Measurements from ENCODE around the gene HNF1A. TPM values are rescaled to one million over a fixed set of nuclear protein-coding genes. Genes with fewer than 3 reads are reported as not detected.
"Not testable (repeated sequence)": the region's sequence is repeated elsewhere in the genome, so short reads cannot be mapped to it uniquely, and the experiment has no call there.

Gene HNF1A
- total RNA-seq, 1 donor from 2014 or later: not detected

DNA sequence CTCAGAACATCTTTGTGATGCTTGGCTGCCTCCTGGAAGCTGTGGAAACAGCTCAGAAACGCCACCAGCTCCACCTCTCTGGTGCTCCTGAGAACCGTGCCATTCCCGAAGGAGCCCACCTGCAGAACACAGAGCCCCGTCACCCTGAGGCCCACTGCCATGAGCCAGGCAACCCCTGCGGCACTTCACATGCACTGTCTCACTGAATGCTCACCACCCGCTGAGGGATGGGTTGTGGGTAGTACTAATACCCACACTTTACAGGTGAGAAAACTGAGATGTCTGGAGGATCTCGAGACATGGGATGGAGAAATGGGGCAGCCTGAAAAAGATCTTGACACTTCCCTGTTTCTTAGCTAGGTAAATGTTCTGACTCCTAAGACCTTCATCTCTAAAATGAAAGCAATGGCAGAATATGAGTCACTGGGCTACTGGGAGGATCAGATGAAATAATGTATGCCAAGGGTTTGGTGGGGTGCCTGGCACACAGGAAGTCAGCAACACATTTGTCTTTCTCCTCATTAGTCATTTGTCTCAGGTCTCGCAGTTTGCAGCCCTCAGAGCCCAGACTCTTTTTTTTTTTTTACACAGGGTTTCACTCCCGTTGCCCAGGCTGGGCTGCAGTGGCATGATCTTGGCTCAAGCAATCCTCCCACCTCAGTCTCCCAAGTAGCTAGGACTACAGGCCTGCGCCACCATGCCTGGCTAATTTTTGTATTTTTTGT, 55.4 kb downstream of the HNF1A start:
- no peak overlapping the region for H3K4me3 Mint-ChIP-seq (ENCODE audit: unreplicated experiment)
- H3K27ac Mint-ChIP-seq (ENCODE audit: unreplicated experiment): peak overlapping the region; percentile 45
- H3K9me3 Mint-ChIP-seq (ENCODE audit: low read depth): no peaks in the 10 kb centered on the region
- TF ChIP-seq, protein P1, sequence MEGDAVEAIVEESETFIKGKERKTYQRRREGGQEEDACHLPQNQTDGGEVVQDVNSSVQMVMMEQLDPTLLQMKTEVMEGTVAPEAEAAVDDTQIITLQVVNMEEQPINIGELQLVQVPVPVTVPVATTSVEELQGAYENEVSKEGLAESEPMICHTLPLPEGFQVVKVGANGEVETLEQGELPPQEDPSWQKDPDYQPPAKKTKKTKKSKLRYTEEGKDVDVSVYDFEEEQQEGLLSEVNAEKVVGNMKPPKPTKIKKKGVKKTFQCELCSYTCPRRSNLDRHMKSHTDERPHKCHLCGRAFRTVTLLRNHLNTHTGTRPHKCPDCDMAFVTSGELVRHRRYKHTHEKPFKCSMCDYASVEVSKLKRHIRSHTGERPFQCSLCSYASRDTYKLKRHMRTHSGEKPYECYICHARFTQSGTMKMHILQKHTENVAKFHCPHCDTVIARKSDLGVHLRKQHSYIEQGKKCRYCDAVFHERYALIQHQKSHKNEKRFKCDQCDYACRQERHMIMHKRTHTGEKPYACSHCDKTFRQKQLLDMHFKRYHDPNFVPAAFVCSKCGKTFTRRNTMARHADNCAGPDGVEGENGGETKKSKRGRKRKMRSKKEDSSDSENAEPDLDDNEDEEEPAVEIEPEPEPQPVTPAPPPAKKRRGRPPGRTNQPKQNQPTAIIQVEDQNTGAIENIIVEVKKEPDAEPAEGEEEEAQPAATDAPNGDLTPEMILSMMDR (IDR thresholded peaks at IDR 0.05): no peak
- H3K27me3 Mint-ChIP-seq (ENCODE audit: low read depth): no peaks in the 10 kb centered on the region
- no peak for DNase-seq (ENCODE audit: low spot score)
- peaks cover 19% of the 10 kb centered on the region for H3K4me1 Mint-ChIP-seq (ENCODE audit: low read depth)
- no peaks in the 10 kb centered on the region for H3K36me3 Mint-ChIP-seq (ENCODE audit: low read depth)

DNA sequence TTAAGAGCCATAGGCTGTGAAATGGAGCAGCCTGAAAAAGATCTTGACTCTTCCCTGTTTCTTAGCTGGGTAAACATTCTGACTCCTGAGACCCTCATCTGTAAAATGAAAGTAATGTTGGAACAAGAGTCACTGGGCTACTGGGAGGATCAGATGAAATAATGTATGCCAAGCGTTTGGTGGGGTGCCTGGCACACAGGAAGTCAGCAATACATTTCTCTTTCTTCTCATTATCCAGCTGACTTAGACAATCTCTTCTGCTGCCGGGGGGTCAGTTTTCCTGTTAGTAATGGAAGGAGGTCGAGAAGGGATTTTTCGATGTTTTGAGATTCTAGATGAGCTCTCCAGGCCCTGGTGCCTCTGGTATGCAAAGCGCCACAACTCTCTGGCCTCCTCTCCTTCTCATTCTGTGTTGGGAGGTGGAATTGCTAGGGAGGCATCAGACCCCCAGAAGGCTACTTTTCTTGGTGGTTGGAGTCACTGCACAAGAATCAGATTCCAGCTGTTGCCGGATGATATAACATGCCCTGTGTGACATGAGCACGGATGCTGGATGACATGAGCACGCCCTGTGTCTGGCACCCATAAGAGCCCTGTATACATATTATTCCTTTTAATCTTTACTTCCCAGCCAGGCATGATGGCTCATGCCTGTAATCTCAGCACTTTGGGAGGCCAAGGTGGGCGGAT, 56.4 kb downstream of the HNF1A start:
- H3K9me3 Mint-ChIP-seq (ENCODE audit: low read depth): no peaks in the 10 kb centered on the region
- peaks cover 22% of the 10 kb centered on the region for H3K4me1 Mint-ChIP-seq (ENCODE audit: low read depth)
- H3K4me3 Mint-ChIP-seq (ENCODE audit: unreplicated experiment): no peak overlapping the region
- no peak for DNase-seq (ENCODE audit: low spot score)
- TF ChIP-seq, protein P1 (IDR thresholded peaks at IDR 0.05): no peak
- peaks cover 2% of the 10 kb centered on the region for H3K27me3 Mint-ChIP-seq (ENCODE audit: low read depth)
- H3K27ac Mint-ChIP-seq (ENCODE audit: unreplicated experiment): peak overlapping the region; percentile 45
- H3K36me3 Mint-ChIP-seq (ENCODE audit: low read depth): no peaks in the 10 kb centered on the region

DNA sequence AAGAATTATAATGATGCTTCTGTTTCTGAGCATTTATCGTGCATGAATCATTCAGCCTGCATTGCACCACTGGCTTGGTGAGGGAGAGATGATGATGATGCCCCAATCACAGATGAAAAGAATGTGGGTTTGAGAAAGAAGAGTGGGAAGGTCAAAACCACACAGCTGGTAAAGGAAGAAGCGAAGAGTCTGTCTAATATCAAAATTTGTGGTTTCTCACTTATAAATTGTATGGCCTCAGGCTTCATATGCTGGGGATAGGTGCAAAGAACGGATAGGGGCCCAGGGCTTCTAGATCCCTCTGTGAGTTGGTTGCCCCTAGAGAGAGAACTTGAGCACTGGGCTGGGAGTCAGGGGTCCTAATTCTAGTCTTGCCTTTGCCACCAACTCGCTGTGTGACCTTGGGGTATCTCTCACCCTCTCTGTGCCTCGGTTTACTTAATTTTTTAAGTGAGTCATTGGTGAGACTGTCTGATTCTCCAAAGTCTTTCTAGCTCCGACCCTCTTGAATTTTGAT, 58.5 kb downstream of the HNF1A start:
- TF ChIP-seq, protein P1 (IDR thresholded peaks at IDR 0.05): no peak
- peaks cover 7% of the 10 kb centered on the region for H3K27me3 Mint-ChIP-seq (ENCODE audit: low read depth)
- no peaks in the 10 kb centered on the region for H3K9me3 Mint-ChIP-seq (ENCODE audit: low read depth)
- no peak overlapping the region for H3K27ac Mint-ChIP-seq (ENCODE audit: unreplicated experiment)
- H3K4me3 Mint-ChIP-seq (ENCODE audit: unreplicated experiment): no peak overlapping the region
- peaks cover 22% of the 10 kb centered on the region for H3K4me1 Mint-ChIP-seq (ENCODE audit: low read depth)
- no peaks in the 10 kb centered on the region for H3K36me3 Mint-ChIP-seq (ENCODE audit: low read depth)
- DNase-seq (ENCODE audit: low spot score): no peak

DNA sequence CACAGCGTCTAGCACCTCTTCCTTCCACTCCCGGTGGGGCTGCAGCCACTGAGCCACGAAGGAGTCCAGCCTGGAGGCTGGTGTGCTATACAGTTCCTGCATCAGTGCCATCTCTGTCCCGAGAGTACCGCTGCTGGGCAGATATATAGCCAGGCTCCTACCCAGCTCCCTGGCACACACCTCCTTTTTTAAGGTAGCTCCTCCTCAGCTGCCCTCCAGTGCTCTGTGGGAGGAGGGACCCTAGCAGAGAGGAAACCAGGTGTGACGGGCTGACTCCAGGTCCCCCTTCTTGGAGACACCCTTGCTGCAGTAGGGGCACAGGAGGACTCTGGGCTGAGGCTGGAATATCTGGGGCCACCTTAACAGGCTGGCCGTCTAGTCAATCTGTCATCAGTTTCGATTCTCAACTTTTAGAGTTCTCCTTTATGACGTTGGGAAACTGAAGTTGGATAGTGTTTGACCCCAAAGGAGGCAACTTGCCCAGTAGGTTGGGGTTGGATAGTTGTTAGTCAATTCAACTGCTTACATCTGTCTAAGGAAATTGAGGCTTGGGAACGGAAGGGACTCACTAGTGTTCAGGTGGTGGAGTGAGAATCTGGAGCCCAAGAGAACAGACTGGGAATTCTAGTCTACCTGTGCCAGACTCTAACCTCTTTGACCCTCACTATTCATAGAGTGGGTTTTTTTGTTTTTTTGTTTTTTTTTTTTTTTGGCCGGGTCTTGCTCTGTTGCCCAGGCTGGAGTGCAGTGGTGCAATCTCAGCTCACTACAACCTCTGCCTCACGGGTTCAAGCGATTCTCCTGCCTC, 60.7 kb downstream of the HNF1A start, which contains the start of gene OASL:
OASL (minus strand) TSS at position 386 of the 808 bp plus-strand sequence; CDS start at position 111, 275 bp downstream.
- Mint-ChIP-seq H3K9me3 (ENCODE audit: low read depth) (no peaks in the 10 kb centered on the region), H3K27ac (ENCODE audit: unreplicated experiment) (no peak within 1 kb of the TSS), H3K4me3 (ENCODE audit: unreplicated experiment) (peak within 1 kb of the TSS; percentile 70), H3K4me1 (ENCODE audit: low read depth) (peaks cover 15% of the 10 kb centered on the region), H3K36me3 (ENCODE audit: low read depth) (peaks cover 3% of the 10 kb centered on the region), H3K27me3 (ENCODE audit: low read depth) (peaks cover 25% of the 10 kb centered on the region)
- no peak for DNase-seq (ENCODE audit: low spot score)
- TF ChIP-seq, protein P1 (IDR thresholded peaks at IDR 0.05): no peak

DNA sequence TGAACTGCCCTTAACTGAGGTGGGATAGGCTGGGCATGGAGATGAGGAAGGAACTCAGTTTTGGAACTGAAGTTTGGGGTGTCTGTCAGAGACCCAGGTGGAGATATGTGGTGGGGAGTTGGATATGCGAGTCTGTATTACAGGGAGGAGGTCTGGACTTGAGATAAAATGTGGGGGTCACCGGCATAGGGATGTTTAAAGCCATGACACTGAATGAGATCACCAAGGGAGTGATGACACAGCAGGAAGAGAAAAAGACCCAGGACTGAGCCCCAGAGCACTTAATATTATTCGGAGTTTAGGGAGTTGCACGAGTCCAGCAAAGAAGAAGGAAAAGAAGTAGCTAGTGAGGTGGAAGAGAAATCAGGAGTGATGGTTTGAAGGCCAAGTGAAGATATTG, 64.7 kb downstream of the HNF1A start:
- peaks cover 42% of the 10 kb centered on the region for H3K27me3 Mint-ChIP-seq (ENCODE audit: low read depth)
- no peak overlapping the region for H3K27ac Mint-ChIP-seq (ENCODE audit: unreplicated experiment)
- no peak overlapping the region for H3K4me3 Mint-ChIP-seq (ENCODE audit: unreplicated experiment)
- TF ChIP-seq, protein P1 (IDR thresholded peaks at IDR 0.05): no peak
- peaks cover 3% of the 10 kb centered on the region for H3K36me3 Mint-ChIP-seq (ENCODE audit: low read depth)
- no peak for DNase-seq (ENCODE audit: low spot score)
- peaks cover 3% of the 10 kb centered on the region for H3K4me1 Mint-ChIP-seq (ENCODE audit: low read depth)
- H3K9me3 Mint-ChIP-seq (ENCODE audit: low read depth): peaks cover 2% of the 10 kb centered on the region

- not testable (repeated sequence) for H3K4me1 Mint-ChIP-seq (ENCODE audit: low read depth); H3K27ac Mint-ChIP-seq (ENCODE audit: unreplicated experiment)
- peaks cover 50% of the 10 kb centered on the region for H3K27me3 Mint-ChIP-seq (ENCODE audit: low read depth)
Observed at GRCh38 chr12:121047400-121047799, 69.1 kb downstream of the HNF1A start.

More at GRCh38 chr12:121047400-121047799, 69.1 kb downstream of the HNF1A start:
- not testable (repeated sequence) for H3K36me3 Mint-ChIP-seq (ENCODE audit: low read depth); H3K9me3 Mint-ChIP-seq (ENCODE audit: low read depth); DNase-seq (ENCODE audit: low spot score); H3K4me3 Mint-ChIP-seq (ENCODE audit: unreplicated experiment)
